Activated T-cell treated with anti-CD3 and anti-CD28 coated beads for 1 hour (primary cell): Measurements from ENCODE around the gene BRINP3.
"Not testable (repeated sequence)": the region's sequence is repeated elsewhere in the genome, so short reads cannot be mapped to it uniquely, and the experiment has no call there.

Experiments used
- DNase-seq: peaks from one replicate; pipeline ENCODE4 v3.0.0-alpha.2; 2020; ENCODE audit warnings: low read depth

BRINP3 gene

GRCh38 chr1:190179817-190180216 is 297.8 kb downstream of the BRINP3 start:
- no peak for DNase-seq

GRCh38 chr1:190178827-190179226 is 298.8 kb downstream of the BRINP3 start:
- no peak for DNase-seq

- no peak for DNase-seq
These were observed 300.1 kb downstream of the BRINP3 start for GRCh38 chr1:190177555-190177954.

GRCh38 chr1:190176776-190177175 is 300.9 kb downstream of the BRINP3 start:
- no peak for DNase-seq

- no peak for DNase-seq
These were observed 302.3 kb downstream of the BRINP3 start for GRCh38 chr1:190175320-190175719.

GRCh38 chr1:190172651-190173430 is 304.8 kb downstream of the BRINP3 start:
- no peak for DNase-seq

DNA sequence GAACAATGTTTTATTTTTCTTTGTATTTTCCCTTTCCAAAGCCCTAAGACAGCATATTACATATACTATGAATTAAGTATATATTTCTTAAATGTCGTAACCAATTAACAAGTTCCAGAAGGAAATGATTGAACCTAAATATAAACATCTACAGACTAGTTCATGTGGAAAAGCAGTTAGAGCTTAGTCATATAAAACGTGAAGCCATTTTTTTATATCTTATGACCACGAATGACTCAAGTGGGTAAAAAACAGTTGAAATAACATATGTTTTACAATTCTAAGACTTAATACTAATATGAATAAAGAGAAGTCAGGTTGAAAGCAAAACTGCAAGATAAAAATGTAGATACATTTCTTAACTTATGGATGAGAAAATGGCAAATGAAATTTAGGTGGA is 307.3 kb downstream of the BRINP3 start:
- DNase-seq, result no peak

DNA sequence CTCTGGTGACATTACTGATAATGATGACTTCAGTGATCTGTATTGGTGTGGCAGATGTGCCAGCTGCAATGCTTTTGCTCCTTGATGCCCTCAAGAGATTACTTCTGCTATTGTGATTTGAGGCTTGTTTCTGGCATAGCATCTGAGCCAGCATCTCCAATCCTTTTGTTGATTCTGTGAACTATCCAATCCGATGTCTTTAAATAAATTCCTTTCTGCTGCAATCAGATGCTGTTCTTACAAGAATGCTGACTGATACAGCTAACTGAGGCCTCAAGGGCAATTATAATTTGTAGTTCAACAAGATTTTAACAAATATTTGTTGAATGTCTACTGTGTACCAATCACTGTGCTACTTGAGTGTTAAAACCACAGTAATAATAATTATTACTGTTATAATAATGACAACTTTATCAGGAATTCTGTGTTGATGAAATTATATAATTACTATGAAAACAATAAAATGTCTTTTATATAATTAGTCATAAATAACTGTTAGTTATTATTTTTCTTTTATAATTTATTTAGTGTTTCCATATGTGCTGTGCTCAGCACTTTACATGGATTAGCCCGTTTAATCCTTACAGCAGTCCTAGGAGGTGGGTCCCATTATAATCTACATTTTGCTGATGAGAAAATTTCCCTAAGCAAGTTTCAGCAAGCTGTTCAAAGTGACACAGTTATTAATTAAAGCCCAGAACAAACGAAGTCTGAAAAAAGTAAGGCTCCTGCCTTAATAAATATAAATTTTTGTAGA is 308.2 kb downstream of the BRINP3 start:
- DNase-seq, result no peak

- DNase-seq, result no peak
These were observed 308.8 kb downstream of the BRINP3 start for GRCh38 chr1:190168893-190169280.

- no peak for DNase-seq
These were observed 309.4 kb downstream of the BRINP3 start for GRCh38 chr1:190168116-190168892.

DNA sequence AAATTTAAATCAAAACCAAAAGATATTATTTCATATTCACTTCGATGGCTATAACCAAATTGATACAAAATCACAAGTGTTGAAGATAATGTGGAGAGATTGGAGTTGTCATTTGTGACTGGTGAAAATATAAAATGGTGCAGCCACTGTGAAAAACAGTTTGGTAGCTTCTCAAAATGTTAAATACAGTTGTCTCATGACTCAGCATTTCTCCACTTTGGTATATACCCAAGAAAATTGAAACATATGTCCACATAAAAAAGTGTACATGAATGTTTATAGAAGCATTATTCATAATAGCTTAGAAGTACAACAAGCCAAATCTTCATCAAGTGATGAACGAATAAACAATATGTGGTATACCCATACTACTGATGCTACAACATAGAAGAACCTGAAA is 318.5 kb downstream of the BRINP3 start:
- no peak for DNase-seq

DNA sequence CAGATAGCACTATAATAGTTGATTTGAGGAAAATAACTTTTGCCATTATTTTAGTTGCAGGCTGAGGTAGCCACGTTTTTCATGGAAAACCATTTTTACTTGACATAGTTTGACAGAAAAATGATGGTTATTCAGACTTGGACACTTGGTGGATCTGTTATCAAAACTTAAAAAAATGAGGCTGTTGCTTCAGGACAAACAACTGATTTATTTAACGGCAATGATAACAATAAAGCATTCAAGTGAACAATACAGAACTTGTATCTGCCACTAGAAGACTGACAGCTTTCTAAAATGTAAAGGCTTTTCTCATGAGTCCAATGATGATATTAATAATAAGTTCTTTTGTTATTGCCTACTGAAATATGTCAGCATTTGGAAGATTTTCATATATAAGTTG is 322.9 kb downstream of the BRINP3 start:
- DNase-seq, result no peak

- no peak for DNase-seq
These were observed 330.0 kb downstream of the BRINP3 start for GRCh38 chr1:190147616-190148015.

DNA sequence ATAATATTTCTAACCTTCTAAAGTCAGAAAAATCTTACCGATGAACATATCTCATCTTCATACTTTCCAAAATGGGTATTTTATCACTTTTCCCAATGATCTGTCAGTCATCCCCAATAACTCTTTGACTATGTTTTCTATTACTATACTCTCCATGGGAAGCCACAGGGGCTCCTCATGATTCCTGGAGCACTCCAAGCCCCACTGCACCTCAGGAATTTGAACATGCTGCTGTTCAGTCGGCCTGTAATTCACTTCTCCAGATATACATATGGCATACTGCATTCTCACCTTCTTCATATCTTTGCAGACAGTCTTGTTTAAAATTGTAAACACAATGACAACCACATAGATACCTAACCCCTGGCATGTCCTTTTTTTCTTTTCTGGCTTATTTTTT is 333.0 kb downstream of the BRINP3 start:
- DNase-seq, result no peak

- no peak for DNase-seq
These were observed 337.0 kb downstream of the BRINP3 start for GRCh38 chr1:190140644-190141043.

DNA sequence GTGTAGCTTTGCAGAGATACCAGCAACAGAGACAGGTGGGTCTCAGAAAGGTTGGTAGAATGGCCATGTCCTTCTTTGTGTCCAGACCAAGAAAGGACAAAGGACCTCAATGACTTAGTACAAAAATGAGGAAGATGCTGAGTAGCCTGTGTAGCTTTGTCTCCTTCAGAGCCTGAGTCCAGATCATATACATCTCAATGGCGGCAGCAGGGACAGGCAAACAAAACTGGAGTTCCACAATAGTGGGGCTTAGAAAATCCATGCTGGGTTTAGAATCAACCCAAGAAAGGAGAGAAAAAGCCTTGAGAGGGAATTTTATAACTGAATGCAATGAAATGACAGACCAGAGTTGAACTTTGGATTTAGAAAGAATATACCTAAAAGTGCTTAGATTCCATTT is 339.0 kb downstream of the BRINP3 start:
- DNase-seq, result no peak

DNA sequence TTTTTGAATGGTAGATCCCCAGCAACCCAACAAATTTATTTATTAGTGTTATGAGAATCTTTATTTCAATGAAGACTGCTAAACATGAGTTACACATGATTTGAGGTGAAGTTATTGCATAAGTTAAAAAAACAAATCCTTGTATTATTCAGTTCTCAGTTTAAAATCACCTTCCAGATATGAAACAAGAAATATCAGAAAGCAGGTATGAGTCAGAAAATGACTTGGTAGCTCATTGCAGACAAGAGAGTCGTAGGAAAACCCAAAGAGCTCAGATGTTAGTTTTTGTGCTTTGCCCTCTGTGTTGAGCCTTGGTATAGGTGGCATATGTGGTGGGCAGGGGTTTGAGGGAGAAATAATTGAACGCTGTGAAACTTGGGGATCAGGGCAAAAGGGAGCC is 339.4 kb downstream of the BRINP3 start:
- no peak for DNase-seq

GRCh38 chr1:190129366-190129765 is 348.3 kb downstream of the BRINP3 start:
- no peak for DNase-seq

DNA sequence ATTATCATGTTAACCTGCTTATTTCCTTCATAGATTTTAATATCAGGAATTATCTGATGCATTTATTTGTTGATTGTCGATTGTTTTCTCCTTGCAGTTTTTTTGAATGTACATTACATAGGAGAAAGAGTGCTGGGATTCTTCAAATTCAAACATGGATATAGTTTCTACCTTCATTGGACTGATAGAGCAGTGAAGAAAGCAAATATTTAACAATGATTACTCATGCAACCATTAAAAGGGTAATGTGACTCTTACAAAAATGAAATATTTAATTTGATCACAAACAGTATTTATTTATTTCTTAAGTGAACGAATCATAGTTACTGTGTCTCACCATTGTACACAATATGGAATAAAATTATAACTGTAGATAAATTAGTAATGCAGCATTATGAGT is 350.9 kb downstream of the BRINP3 start:
- DNase-seq, result no peak

DNA sequence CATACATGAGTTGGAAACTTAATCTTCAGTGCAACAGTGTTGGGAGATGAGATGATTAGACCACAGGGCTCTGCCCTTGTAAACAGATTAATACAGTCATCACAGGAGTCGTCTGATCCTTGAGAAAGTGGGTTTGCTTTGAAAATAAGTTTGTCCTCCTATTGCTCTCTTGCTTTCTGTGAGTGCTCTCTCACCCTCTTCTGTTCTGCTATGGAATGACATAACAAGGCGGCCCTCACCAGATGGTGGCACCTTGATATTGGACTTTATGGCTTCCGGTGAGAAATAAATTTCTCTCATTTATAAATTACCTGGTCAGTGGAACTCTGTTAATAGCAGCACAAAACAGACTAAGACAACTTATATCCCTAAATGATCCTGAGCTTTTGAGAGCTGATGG is 353.6 kb downstream of the BRINP3 start:
- DNase-seq, result no peak

GRCh38 chr1:190120564-190120963 is 357.1 kb downstream of the BRINP3 start:
- DNase-seq, result not testable (repeated sequence)

DNA sequence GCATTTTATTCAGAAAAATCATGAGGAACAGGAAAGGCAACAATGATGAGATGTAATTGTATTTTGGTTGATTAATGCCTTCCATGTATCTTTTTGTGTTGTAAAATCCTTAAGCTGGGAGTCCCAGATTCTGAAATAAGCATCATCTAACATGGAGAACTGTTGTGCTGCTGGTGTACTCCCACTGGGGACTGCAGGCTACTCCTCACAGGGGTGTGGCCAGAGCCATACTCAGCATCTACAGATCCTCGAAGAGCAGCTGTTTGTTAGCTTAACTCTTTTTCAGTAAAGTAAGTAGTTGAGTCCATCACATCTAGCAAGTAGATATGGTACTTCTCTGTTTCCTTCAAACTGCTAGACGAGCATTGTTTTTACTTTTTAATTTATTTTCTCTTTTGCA is 358.0 kb downstream of the BRINP3 start:
- no peak for DNase-seq

DNA sequence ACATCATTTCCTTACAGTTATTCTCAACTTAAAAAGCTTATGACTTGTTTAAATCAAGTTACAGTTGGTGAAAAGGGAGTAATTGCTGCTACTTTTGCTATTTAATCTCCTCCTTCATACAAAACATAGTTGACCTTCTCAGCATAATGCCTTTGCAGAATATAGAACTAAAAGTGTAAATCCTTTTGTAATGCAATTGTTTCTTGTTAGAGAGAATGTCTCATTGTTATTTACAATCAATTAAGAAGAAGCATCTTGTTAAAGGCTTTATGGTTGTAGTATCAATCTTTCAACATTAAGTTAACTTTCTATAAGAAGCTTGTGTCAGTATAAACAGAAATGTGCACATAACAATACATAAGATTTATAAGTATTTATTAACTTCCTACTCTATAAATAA is 360.7 kb downstream of the BRINP3 start:
- DNase-seq, result no peak
